ENCODE results near the gene CLIP1. TPM values are rescaled to one million over a fixed set of nuclear protein-coding genes. Genes with fewer than 3 reads are reported as not detected.
"Not testable (repeated sequence)": the region's sequence is repeated elsewhere in the genome, so short reads cannot be mapped to it uniquely, and the experiment has no call there.

CLIP1 gene
- 19.7 and 21.6 TPM in 2 replicates for total RNA-seq (2014; rRNA removed; shearing (Covaris generic))

- DNase-seq (ENCODE audit: low spot score) = peak; percentile 68
- in situ Hi-C loops (cut with HindIII; ENCODE audit: low sequenced_read_pairs) = no loop called here
These were observed at the start of gene CLIP1 for GRCh38 chr12:122421821-122422729. Gene CLIP1, minus strand, starts transcription at chr12:122422669. Its CDS starts 42,217 bp downstream, at chr12:122380452.

- DNase-seq (ENCODE audit: low spot score) = peak; percentile 84
- in situ Hi-C loops (cut with HindIII; ENCODE audit: low sequenced_read_pairs) = no loop called here
These were observed 49.1 kb upstream of the CLIP1 start for GRCh38 chr12:122471324-122472226.

GRCh38 chr12:122470576-122470975 is 48.1 kb upstream of the CLIP1 start:
- DNase-seq (ENCODE audit: low spot score); in situ Hi-C loops (cut with HindIII; ENCODE audit: low sequenced_read_pairs): not testable (repeated sequence)

- in situ Hi-C loops (cut with HindIII; ENCODE audit: low sequenced_read_pairs); DNase-seq (ENCODE audit: low spot score): not testable (repeated sequence)
These were observed 47.4 kb upstream of the CLIP1 start for GRCh38 chr12:122469856-122470255.

- DNase-seq (ENCODE audit: low spot score) = no peak
- in situ Hi-C loops (cut with HindIII; ENCODE audit: low sequenced_read_pairs) = no loop called here
These were observed 45.5 kb upstream of the CLIP1 start for GRCh38 chr12:122467983-122468382.

- DNase-seq (ENCODE audit: low spot score); in situ Hi-C loops (cut with HindIII; ENCODE audit: low sequenced_read_pairs): not testable (repeated sequence)
These were observed 42.0 kb upstream of the CLIP1 start for GRCh38 chr12:122464317-122465042.

GRCh38 chr12:122460641-122461040 is 38.2 kb upstream of the CLIP1 start:
- DNase-seq (ENCODE audit: low spot score) = no peak
- in situ Hi-C loops (cut with HindIII; ENCODE audit: low sequenced_read_pairs) = no loop called here

GRCh38 chr12:122460061-122460460 is 37.6 kb upstream of the CLIP1 start:
- no peak for DNase-seq (ENCODE audit: low spot score)
- in situ Hi-C loops (cut with HindIII; ENCODE audit: low sequenced_read_pairs) = no loop called here

- DNase-seq (ENCODE audit: low spot score) = peak; percentile 85
- in situ Hi-C loops (cut with HindIII; ENCODE audit: low sequenced_read_pairs) = no loop called here
These were observed 36.7 kb upstream of the CLIP1 start for GRCh38 chr12:122459211-122459610.

GRCh38 chr12:122458105-122459035 is 35.9 kb upstream of the CLIP1 start:
- in situ Hi-C loops (cut with HindIII; ENCODE audit: low sequenced_read_pairs) = no loop called here

GRCh38 chr12:122457627-122458026 is 35.2 kb upstream of the CLIP1 start:
- in situ Hi-C loops (cut with HindIII; ENCODE audit: low sequenced_read_pairs) = no loop called here
- DNase-seq (ENCODE audit: low spot score) = no peak

More at GRCh38 chr12:122458105-122459035, 35.9 kb upstream of the CLIP1 start:
- DNase-seq (ENCODE audit: low spot score) = no peak

GRCh38 chr12:122454739-122455138 is 32.3 kb upstream of the CLIP1 start:
- DNase-seq (ENCODE audit: low spot score) = no peak
- in situ Hi-C loops (cut with HindIII; ENCODE audit: low sequenced_read_pairs) = no loop called here

- in situ Hi-C loops (cut with HindIII; ENCODE audit: low sequenced_read_pairs) = no loop called here
- no peak for DNase-seq (ENCODE audit: low spot score)
These were observed 31.8 kb upstream of the CLIP1 start for GRCh38 chr12:122454250-122454721.

GRCh38 chr12:122452701-122453285 is 30.3 kb upstream of the CLIP1 start:
- in situ Hi-C loops (cut with HindIII; ENCODE audit: low sequenced_read_pairs) = no loop called here

GRCh38 chr12:122449317-122449716 is 26.8 kb upstream of the CLIP1 start:
- DNase-seq (ENCODE audit: low spot score) = no peak
- in situ Hi-C loops (cut with HindIII; ENCODE audit: low sequenced_read_pairs) = no loop called here

More at GRCh38 chr12:122452701-122453285, 30.3 kb upstream of the CLIP1 start:
- DNase-seq (ENCODE audit: low spot score) = no peak

GRCh38 chr12:122447825-122448224 is 25.4 kb upstream of the CLIP1 start:
- in situ Hi-C loops (cut with HindIII; ENCODE audit: low sequenced_read_pairs); DNase-seq (ENCODE audit: low spot score): not testable (repeated sequence)

GRCh38 chr12:122446390-122446789 is 23.9 kb upstream of the CLIP1 start:
- in situ Hi-C loops (cut with HindIII; ENCODE audit: low sequenced_read_pairs); DNase-seq (ENCODE audit: low spot score): not testable (repeated sequence)

Measured in G401 (cell line).